Measurements from ENCODE around the gene PPM1L.

PPM1L gene

GRCh38 chr3:160956785-160957184 lies 200.8 kb downstream of the PPM1L start:
- no peak overlapping the region for H3K27ac ChIP-seq
- no peak for DNase-seq (ENCODE audit: low spot score)
- TF ChIP-seq, protein P1, sequence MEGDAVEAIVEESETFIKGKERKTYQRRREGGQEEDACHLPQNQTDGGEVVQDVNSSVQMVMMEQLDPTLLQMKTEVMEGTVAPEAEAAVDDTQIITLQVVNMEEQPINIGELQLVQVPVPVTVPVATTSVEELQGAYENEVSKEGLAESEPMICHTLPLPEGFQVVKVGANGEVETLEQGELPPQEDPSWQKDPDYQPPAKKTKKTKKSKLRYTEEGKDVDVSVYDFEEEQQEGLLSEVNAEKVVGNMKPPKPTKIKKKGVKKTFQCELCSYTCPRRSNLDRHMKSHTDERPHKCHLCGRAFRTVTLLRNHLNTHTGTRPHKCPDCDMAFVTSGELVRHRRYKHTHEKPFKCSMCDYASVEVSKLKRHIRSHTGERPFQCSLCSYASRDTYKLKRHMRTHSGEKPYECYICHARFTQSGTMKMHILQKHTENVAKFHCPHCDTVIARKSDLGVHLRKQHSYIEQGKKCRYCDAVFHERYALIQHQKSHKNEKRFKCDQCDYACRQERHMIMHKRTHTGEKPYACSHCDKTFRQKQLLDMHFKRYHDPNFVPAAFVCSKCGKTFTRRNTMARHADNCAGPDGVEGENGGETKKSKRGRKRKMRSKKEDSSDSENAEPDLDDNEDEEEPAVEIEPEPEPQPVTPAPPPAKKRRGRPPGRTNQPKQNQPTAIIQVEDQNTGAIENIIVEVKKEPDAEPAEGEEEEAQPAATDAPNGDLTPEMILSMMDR (IDR thresholded peaks at IDR 0.05): no peak
- H3K4me3 ChIP-seq: no peak overlapping the region

DNA sequence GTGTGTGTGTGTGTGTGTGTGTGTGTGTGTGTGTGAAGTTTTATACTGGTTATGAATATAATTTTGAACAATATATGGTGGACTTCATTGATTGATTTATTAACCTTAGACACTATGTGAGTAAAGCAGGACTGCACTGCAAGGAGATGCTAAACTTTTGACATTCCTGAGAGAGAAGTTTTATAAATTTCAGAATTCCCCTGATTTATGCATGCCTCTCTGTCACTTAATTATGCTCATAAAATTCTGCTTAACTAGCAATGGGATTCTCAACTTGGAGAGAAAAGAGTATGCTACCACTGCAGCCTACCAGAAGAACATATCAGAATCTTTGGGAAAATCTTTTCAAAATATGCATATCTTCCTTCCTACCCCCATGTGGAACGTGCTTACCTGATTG lies 204.5 kb downstream of the PPM1L start:
- TF ChIP-seq, protein P1 (IDR thresholded peaks at IDR 0.05): no peak
- H3K27ac ChIP-seq: no peak overlapping the region
- no peak overlapping the region for H3K4me3 ChIP-seq
- DNase-seq (ENCODE audit: low spot score): no peak

- TF ChIP-seq, protein P1 (IDR thresholded peaks at IDR 0.05): no peak
- H3K27ac ChIP-seq: no peak overlapping the region
- H3K4me3 ChIP-seq: no peak overlapping the region
- no peak for DNase-seq (ENCODE audit: low spot score)
These were observed 207.9 kb downstream of the PPM1L start for GRCh38 chr3:160963949-160964348.

DNA sequence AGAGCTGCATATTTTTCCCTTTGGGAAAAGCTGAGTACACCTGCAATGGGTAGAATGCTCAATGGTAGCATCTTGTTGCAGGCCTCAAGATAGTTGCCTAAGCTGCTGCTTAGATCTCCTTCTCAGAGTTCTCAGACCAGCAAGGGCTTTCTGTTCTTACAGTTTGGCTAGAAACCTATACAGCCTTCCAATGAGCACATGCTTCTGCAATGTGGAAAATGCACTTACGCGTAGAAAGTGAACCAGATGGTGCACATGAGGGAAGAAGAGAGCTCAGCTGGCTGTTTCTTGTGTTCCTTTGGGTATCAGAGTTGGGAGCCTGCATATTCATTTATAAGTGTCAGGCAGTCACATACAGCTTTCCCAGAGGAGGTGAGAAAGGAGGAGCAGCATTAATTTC lies 212.7 kb downstream of the PPM1L start:
- Histone ChIP-seq H3K4me3 (no peak overlapping the region), H3K27ac (no peak overlapping the region)
- TF ChIP-seq, protein P1 (IDR thresholded peaks at IDR 0.05): no peak
- DNase-seq (ENCODE audit: low spot score): no peak

DNA sequence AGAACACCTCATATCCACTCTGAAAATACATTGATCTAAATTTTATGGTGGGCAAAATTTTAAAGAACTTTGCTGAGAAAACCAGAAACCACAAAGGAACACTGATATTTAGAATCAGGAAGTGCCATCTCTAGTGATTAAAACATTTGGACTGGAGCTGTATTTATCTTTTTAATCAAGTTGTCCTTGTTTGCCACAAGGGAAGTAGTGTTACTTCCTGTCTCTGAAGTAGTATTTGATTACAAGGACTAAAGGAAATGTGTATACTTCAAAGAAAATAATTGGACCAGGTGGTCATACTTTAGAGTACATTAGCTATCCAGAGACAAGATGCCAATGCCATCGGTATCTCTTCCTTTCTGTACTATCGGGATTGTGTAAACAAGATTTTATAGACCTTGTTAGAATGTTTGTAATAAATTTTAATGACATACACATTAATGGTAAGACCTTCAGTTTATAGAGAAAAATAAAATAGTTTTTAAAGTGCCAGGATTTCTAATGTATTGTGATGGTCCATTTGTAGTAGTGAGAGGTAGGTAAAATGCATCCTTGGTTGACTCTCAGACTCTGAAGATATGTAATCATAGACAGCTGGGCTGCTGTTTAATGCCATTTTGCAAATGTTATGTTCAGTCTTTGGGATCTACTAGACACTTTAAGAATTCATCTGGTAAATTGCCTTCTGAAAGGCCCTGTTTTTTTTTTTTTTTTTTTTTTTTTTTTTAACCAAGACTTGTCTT lies 217.2 kb downstream of the PPM1L start:
- no peak for DNase-seq (ENCODE audit: low spot score)
- Histone ChIP-seq H3K4me3 (no peak overlapping the region), H3K27ac (no peak overlapping the region)
- TF ChIP-seq, protein P1 (IDR thresholded peaks at IDR 0.05): no peak

- DNase-seq (ENCODE audit: low spot score): no peak
- TF ChIP-seq, protein P1 (IDR thresholded peaks at IDR 0.05): no peak
- H3K4me3 ChIP-seq: no peak overlapping the region
- H3K27ac ChIP-seq: no peak overlapping the region
These were observed 221.7 kb downstream of the PPM1L start for GRCh38 chr3:160977773-160978172.

GRCh38 chr3:160980740-160981139 lies 224.7 kb downstream of the PPM1L start:
- DNase-seq (ENCODE audit: low spot score): no peak
- Histone ChIP-seq H3K27ac (no peak overlapping the region), H3K4me3 (no peak overlapping the region)
- TF ChIP-seq, protein P1 (IDR thresholded peaks at IDR 0.05): no peak
